Dermis microvascular lymphatic vessel endothelial cell (primary cell): Measurements from ENCODE around the gene TEKT5. TPM values are rescaled to one million over a fixed set of nuclear protein-coding genes. Genes with fewer than 3 reads are reported as not detected.
"Not testable (repeated sequence)": the region's sequence is repeated elsewhere in the genome, so short reads cannot be mapped to it uniquely, and the experiment has no call there.

Experiments
- DNase-seq, 2 donors: peaks; one replicate each; pipeline versions ENCODE4 v3.0.0 to v3.0.0-alpha.2; 2010; ENCODE audit warnings: low read depth in 2 of 2
- total RNA-seq: library from RNA; depleted of rRNA; stranded (reverse); fragments of >200 nt; gene quantifications from 2 replicates; pipeline ENCODE4 v1.2.1, GENCODE V29; 2014

TEKT5 gene
- total RNA-seq, 1 donor from 2014 or later, result not detected

GRCh38 chr16:10660950-10661635 lies 33.6 kb downstream of the TEKT5 start:
- DNase-seq, result no peak

- no peak for DNase-seq
These were observed 35.8 kb downstream of the TEKT5 start for GRCh38 chr16:10658943-10659342.

- DNase-seq, result no peak
These were observed 36.8 kb downstream of the TEKT5 start for GRCh38 chr16:10657925-10658324.

- DNase-seq, result no peak
These were observed 38.1 kb downstream of the TEKT5 start for GRCh38 chr16:10656618-10657017.

GRCh38 chr16:10655415-10655977 lies 39.2 kb downstream of the TEKT5 start:
- DNase-seq, result no peak

GRCh38 chr16:10654592-10655414 lies 39.9 kb downstream of the TEKT5 start:
- no peak for DNase-seq

GRCh38 chr16:10652730-10653590 lies 41.8 kb downstream of the TEKT5 start:
- DNase-seq, result no peak

GRCh38 chr16:10649098-10649497 lies 45.6 kb downstream of the TEKT5 start:
- not testable (repeated sequence) for DNase-seq

GRCh38 chr16:10647721-10648296 lies 46.9 kb downstream of the TEKT5 start:
- DNase-seq, result no peak

GRCh38 chr16:10647264-10647720 lies 47.4 kb downstream of the TEKT5 start:
- DNase-seq, result no peak

- no peak for DNase-seq
These were observed 48.0 kb downstream of the TEKT5 start for GRCh38 chr16:10646581-10647263.

GRCh38 chr16:10646228-10646580 lies 48.5 kb downstream of the TEKT5 start:
- DNase-seq, result no peak

GRCh38 chr16:10644092-10644491 lies 50.6 kb downstream of the TEKT5 start:
- no peak for DNase-seq

GRCh38 chr16:10642964-10643363 lies 51.8 kb downstream of the TEKT5 start:
- no peak for DNase-seq

GRCh38 chr16:10641953-10642949 lies 52.5 kb downstream of the TEKT5 start:
- no peak for DNase-seq

GRCh38 chr16:10641555-10641952 lies 53.2 kb downstream of the TEKT5 start:
- no peak for DNase-seq

GRCh38 chr16:10640934-10641333 lies 53.8 kb downstream of the TEKT5 start:
- no peak for DNase-seq

- no peak for DNase-seq
These were observed 56.6 kb downstream of the TEKT5 start for GRCh38 chr16:10638101-10638500.

GRCh38 chr16:10637337-10638037 lies 57.2 kb downstream of the TEKT5 start:
- no peak for DNase-seq
